NCI-H2029 (cell line): Measurements from ENCODE around the gene HMGN1.
"Not testable (repeated sequence)": the region's sequence is repeated elsewhere in the genome, so short reads cannot be mapped to it uniquely, and the experiment has no call there.

ENCODE experiments used
- DNase-seq: peaks from one replicate; lab custom pipeline; 2025; lab: John Stamatoyannopoulos, UW

Gene HMGN1

GRCh38 chr21:39348355-39349210 lies at the start of gene HMGN1:
HMGN1 (minus strand) TSS chr21:39349088; CDS start chr21:39348917, 171 bp downstream.
- DNase-seq = peak; percentile 96

- no peak for DNase-seq
These were observed 48.9 kb upstream of the HMGN1 start for GRCh38 chr21:39397646-39398385.

- no peak for DNase-seq
These were observed 44.1 kb upstream of the HMGN1 start for GRCh38 chr21:39392981-39393380.

- DNase-seq = no peak
These were observed 41.4 kb upstream of the HMGN1 start for GRCh38 chr21:39390212-39390765.

GRCh38 chr21:39388811-39389155 lies 39.9 kb upstream of the HMGN1 start:
- no peak for DNase-seq

- peak; percentile 63 for DNase-seq
These were observed 39.3 kb upstream of the HMGN1 start for GRCh38 chr21:39388038-39388810.

- peak; percentile 43 for DNase-seq
These were observed 38.7 kb upstream of the HMGN1 start for GRCh38 chr21:39387461-39388037.

- DNase-seq = no peak
These were observed 38.0 kb upstream of the HMGN1 start for GRCh38 chr21:39386899-39387298.

- peak; percentile 23 for DNase-seq
These were observed 37.3 kb upstream of the HMGN1 start for GRCh38 chr21:39386194-39386593.

GRCh38 chr21:39385299-39386145 lies 36.6 kb upstream of the HMGN1 start:
- peak; percentile 84 for DNase-seq

- DNase-seq = no peak
These were observed 35.9 kb upstream of the HMGN1 start for GRCh38 chr21:39384674-39385298.

- not testable (repeated sequence) for DNase-seq
These were observed 33.2 kb upstream of the HMGN1 start for GRCh38 chr21:39382096-39382495.

- DNase-seq = no peak
These were observed 32.1 kb upstream of the HMGN1 start for GRCh38 chr21:39381009-39381408.

- peak; percentile 90 for DNase-seq
These were observed 31.4 kb upstream of the HMGN1 start for GRCh38 chr21:39379986-39380891.

- DNase-seq = no peak
These were observed 28.7 kb upstream of the HMGN1 start for GRCh38 chr21:39377444-39378050.

- no peak for DNase-seq
These were observed 26.6 kb upstream of the HMGN1 start for GRCh38 chr21:39375446-39375845.

GRCh38 chr21:39374046-39374445 lies 25.2 kb upstream of the HMGN1 start:
- no peak for DNase-seq

GRCh38 chr21:39373634-39374033 lies 24.7 kb upstream of the HMGN1 start:
- no peak for DNase-seq

GRCh38 chr21:39369896-39370288 lies 21.0 kb upstream of the HMGN1 start:
- DNase-seq = not testable (repeated sequence)
